IPS-18c (cell line): ENCODE results near the gene CNGA2.

ENCODE experiments used
- H3K4me3 ChIP-seq: 2 replicates; pipeline ENCODE4 v1.7.0; 2013; ENCODE audit warnings: low read depth, mild to moderate bottlenecking, low read length, moderate library complexity; ENCODE audit not compliant: insufficient read depth
- H3K9me3 ChIP-seq: one replicate; pipeline ENCODE4 v1.6.1; 2013; ENCODE audit warnings: mild to moderate bottlenecking, low read length, moderate library complexity; ENCODE audit not compliant: control insufficient read depth, insufficient read depth

Gene CNGA2

GRCh38 chrX:151704041-151704663, 30.4 kb upstream of the CNGA2 start:
- Histone ChIP-seq H3K9me3 (peaks cover 5% of the 10 kb centered on the region), H3K4me3 (no peak overlapping the region)

- Histone ChIP-seq H3K4me3 (no peak overlapping the region), H3K9me3 (peaks cover 10% of the 10 kb centered on the region)
Observed at GRCh38 chrX:151708821-151709220, 25.7 kb upstream of the CNGA2 start.

- peaks cover 13% of the 10 kb centered on the region for H3K9me3 ChIP-seq
- no peak overlapping the region for H3K4me3 ChIP-seq
Observed at GRCh38 chrX:151710457-151710856, 24.1 kb upstream of the CNGA2 start.

GRCh38 chrX:151711154-151711553, 23.4 kb upstream of the CNGA2 start:
- Histone ChIP-seq H3K9me3 (peaks cover 16% of the 10 kb centered on the region), H3K4me3 (no peak overlapping the region)

- H3K9me3 ChIP-seq, result peaks cover 16% of the 10 kb centered on the region
Observed at GRCh38 chrX:151711787-151712186, 22.8 kb upstream of the CNGA2 start.

GRCh38 chrX:151712253-151712652, 22.3 kb upstream of the CNGA2 start:
- H3K4me3 ChIP-seq, result no peak overlapping the region
- H3K9me3 ChIP-seq, result peaks cover 16% of the 10 kb centered on the region

More at GRCh38 chrX:151711787-151712186, 22.8 kb upstream of the CNGA2 start:
- H3K4me3 ChIP-seq, result no peak overlapping the region; the same call in 1 of the 2 replicates

- peaks cover 14% of the 10 kb centered on the region for H3K9me3 ChIP-seq
- H3K4me3 ChIP-seq, result no peak overlapping the region; the same call in 1 of the 2 replicates
Observed at GRCh38 chrX:151713849-151714248, 20.7 kb upstream of the CNGA2 start.

GRCh38 chrX:151714362-151714761, 20.2 kb upstream of the CNGA2 start:
- H3K9me3 ChIP-seq, result peaks cover 14% of the 10 kb centered on the region
- no peak overlapping the region for H3K4me3 ChIP-seq

- Histone ChIP-seq H3K9me3 (peaks cover 9% of the 10 kb centered on the region), H3K4me3 (no peak within 1 kb of the TSS)
Observed at GRCh38 chrX:151715752-151716151, 18.8 kb upstream of the CNGA2 start, which contains the start of gene FATE1. Gene FATE1 (plus strand): TSS chrX:151716035. CDS start chrX:151716120, 85 bp downstream.

- no peak overlapping the region for H3K4me3 ChIP-seq
- H3K9me3 ChIP-seq, result peaks cover 10% of the 10 kb centered on the region
Observed at GRCh38 chrX:151722241-151722846, 12.2 kb upstream of the CNGA2 start.

GRCh38 chrX:151723156-151723760, 11.3 kb upstream of the CNGA2 start:
- Histone ChIP-seq H3K9me3 (peaks cover 10% of the 10 kb centered on the region), H3K4me3 (no peak overlapping the region)

GRCh38 chrX:151724563-151725337, 9.8 kb upstream of the CNGA2 start:
- H3K9me3 ChIP-seq, result peaks cover 13% of the 10 kb centered on the region
- H3K4me3 ChIP-seq, result no peak overlapping the region

- Histone ChIP-seq H3K9me3 (peaks cover 13% of the 10 kb centered on the region), H3K4me3 (no peak overlapping the region)
Observed at GRCh38 chrX:151725338-151725614, 9.3 kb upstream of the CNGA2 start.

- Histone ChIP-seq H3K9me3 (peaks cover 10% of the 10 kb centered on the region), H3K4me3 (no peak overlapping the region)
Observed at GRCh38 chrX:151726751-151727150, 7.8 kb upstream of the CNGA2 start.

- Histone ChIP-seq H3K9me3 (peaks cover 10% of the 10 kb centered on the region), H3K4me3 (no peak overlapping the region)
Observed at GRCh38 chrX:151727346-151727745, 7.2 kb upstream of the CNGA2 start.

- peaks cover 6% of the 10 kb centered on the region for H3K9me3 ChIP-seq
Observed at GRCh38 chrX:151729056-151729725, 5.4 kb upstream of the CNGA2 start.

GRCh38 chrX:151735219-151735618, 673 bp downstream of the CNGA2 start:
- H3K4me3 ChIP-seq, result no peak overlapping the region
- peaks cover 2% of the 10 kb centered on the region for H3K9me3 ChIP-seq

More at GRCh38 chrX:151729056-151729725, 5.4 kb upstream of the CNGA2 start:
- H3K4me3 ChIP-seq, result no peak overlapping the region
